Brain microvascular endothelial cell (primary cell): ENCODE data around the gene UGT1A4.

Source experiments
- DNase-seq: peaks from one replicate; pipeline ENCODE4 v3.0.0-alpha.2; 2020
- H3K27ac ChIP-seq: fragments of 250-450 bp; sonication (Bioruptor Pico); 2 replicates; pipeline ENCODE4 v1.5.1; 2020; ENCODE audit warnings: mild to moderate bottlenecking, moderate library complexity
- H3K27me3 ChIP-seq: fragments of 250-450 bp; sonication (Bioruptor Pico); replicated peaks from 2 replicates; pipeline ENCODE4 v1.5.1; 2020; ENCODE audit warnings: mild to moderate bottlenecking
- H3K36me3 ChIP-seq: fragments of 250-450 bp; sonication (Bioruptor Pico); replicated peaks from 2 replicates; pipeline ENCODE4 v1.5.1; 2020; ENCODE audit warnings: mild to moderate bottlenecking
- H3K4me3 ChIP-seq: 2 replicates; pipeline ENCODE4 v1.5.1; 2011; ENCODE audit warnings: low read depth, mild to moderate bottlenecking, control low read depth, low read length, moderate library complexity
- CTCF ChIP-seq: IDR thresholded peaks from 2 replicates; pipeline ENCODE4 v1.5.1; 2011; ENCODE audit warnings: low read depth, mild to moderate bottlenecking, moderate library complexity, low read length, control low read depth, inconsistent platforms; ENCODE audit errors: missing control alignments
- in situ Hi-C: cut with HindIII; loops from 2 replicates; pipeline ENCODE4 v1.10.0; 2017; ENCODE audit warnings: low sequenced_read_pairs, low pct_ligation_motif_present

Gene UGT1A4

GRCh38 chr2:233686928-233687327 is 31.6 kb upstream of the UGT1A4 start:
- no peak for TF ChIP-seq CTCF
- Histone ChIP-seq H3K27me3 (no peaks in the 10 kb centered on the region), H3K36me3 (no peaks in the 10 kb centered on the region), H3K27ac (no peak overlapping the region), H3K4me3 (no peak overlapping the region)
- DNase-seq: no peak
- in situ Hi-C loops: no loop called here

DNA sequence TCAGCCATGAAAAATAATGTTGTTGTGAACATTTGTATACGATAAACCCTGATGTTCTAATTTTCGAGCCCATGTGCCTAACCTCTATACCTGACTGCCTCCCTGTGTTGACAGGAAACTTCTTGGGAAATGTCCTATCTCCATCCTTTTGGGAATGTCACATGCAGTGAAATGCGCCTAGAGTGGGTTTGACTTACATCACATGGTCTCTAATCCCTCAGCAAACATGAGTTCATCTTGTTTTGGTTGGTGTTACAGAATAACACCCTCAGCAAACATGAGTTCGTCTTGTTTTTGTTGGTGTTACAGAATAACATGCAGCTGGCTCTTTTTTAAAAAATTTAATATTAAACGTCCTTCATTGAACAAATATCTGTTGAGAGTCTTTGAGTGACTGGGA is 30.2 kb upstream of the UGT1A4 start:
- DNase-seq: no peak
- no peak for TF ChIP-seq CTCF
- H3K27ac ChIP-seq: no peak overlapping the region
- H3K4me3 ChIP-seq: no peak overlapping the region
- in situ Hi-C loops: no loop called here
- H3K36me3 ChIP-seq: no peaks in the 10 kb centered on the region
- no peaks in the 10 kb centered on the region for H3K27me3 ChIP-seq

DNA sequence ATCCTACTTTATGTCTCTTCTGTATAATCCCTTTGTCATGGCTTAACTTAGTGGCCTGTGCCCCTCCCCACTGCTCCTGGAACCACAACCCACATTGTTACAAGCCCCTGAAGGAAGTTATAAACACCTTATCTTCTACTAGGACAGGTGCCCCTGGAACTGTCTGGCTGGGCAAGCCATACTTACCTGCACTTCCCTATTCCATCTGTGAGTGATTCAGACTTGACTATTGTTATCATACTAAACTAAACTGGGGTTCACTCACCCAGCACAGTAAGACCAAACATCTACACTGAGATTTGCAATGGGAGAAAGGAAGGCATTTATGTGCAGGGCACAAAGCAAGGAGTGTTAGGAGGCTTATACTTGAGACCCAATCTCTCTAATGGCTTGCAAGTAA is 29.5 kb upstream of the UGT1A4 start:
- Histone ChIP-seq H3K27ac (no peak overlapping the region), H3K36me3 (no peaks in the 10 kb centered on the region), H3K27me3 (no peaks in the 10 kb centered on the region), H3K4me3 (no peak overlapping the region)
- TF ChIP-seq CTCF: no peak
- in situ Hi-C loops: no loop called here
- DNase-seq: no peak

DNA sequence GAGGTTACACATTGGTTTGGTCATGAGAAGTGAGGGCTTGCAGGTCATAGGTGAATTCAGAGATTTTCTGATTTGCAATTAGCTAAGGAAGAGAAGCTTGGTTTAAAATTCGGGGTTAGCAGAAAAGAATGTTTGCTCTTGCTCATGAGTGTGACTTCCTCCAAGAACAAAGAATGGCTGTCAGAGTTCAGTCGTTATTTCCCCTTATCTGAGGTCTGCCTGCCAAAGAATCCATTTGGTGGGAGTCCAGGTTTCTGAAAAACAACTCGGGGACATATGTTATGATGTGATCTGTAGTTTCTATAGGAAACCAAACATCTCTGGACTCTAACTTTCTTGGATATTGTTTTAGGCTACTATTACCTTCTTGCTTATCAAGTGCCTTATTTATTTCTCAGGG is 29.0 kb upstream of the UGT1A4 start:
- Histone ChIP-seq H3K4me3 (no peak overlapping the region), H3K27ac (no peak overlapping the region), H3K36me3 (no peaks in the 10 kb centered on the region), H3K27me3 (no peaks in the 10 kb centered on the region)
- DNase-seq: no peak
- in situ Hi-C loops: no loop called here
- no peak for TF ChIP-seq CTCF

DNA sequence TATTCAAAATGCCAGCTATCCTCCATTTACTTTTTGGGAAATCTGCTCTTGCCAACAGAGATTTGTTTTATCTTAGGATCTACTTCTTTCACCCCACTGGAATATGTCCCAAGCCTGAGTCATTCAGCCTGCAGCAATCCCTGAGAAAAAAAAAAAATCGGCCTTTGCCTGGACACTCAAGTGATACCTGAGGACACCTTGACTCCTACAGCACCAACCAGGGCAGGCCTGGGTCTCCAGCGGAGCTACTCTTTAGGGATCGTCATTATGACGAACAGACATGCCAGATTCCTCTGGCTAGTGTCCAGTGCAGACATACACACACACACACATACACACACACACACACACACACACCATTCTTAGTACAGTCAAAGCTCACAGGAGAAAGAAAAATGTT is 28.1 kb upstream of the UGT1A4 start:
- no peaks in the 10 kb centered on the region for H3K36me3 ChIP-seq
- in situ Hi-C loops: no loop called here
- H3K27me3 ChIP-seq: no peaks in the 10 kb centered on the region
- H3K27ac ChIP-seq: no peak overlapping the region
- no peak overlapping the region for H3K4me3 ChIP-seq
- no peak for DNase-seq
- TF ChIP-seq CTCF: no peak
